ENCODE results near the gene PAX8.
A peak's percentile ranks its signal among the peaks of the same experiment; 100 is the strongest.
"Not testable (repeated sequence)": the region's sequence is repeated elsewhere in the genome, so short reads cannot be mapped to it uniquely, and the experiment has no call there.

The PAX8 gene

DNA sequence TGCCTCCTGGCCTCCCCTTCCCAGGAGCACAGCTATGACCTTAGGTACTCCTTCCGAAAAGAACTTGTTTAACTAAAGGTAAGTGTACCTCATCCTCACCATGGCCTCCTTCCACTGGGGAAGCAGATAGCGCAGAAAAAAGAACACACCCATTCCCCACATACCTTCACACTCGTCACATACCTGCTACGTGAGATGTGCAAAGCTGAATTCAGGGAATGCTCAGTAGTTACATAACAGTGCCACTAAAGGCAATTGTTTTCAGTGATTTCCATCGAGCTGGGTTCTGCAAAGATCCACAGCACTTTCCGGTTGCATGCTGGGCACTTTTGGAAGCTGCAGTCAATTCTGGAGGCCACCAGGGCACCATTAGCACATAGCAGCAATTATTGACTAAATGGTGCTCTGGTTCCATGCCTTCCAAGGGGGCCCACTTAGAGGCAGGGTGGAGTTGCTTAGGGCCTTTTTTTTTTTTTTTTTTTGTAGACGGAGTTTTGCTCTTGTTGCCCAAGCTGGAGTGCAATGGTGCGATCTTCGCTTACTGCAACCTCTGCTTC, 41.0 kb downstream of the PAX8 start:
- in situ Hi-C loops (cut with MboI; ENCODE audit: low sequenced_read_pairs, unreplicated experiment): no loop called here
- DNase-seq (ENCODE audit: low spot score): no peak
- no peak for TF ChIP-seq CTCF (IDR thresholded peaks at IDR 0.05; ENCODE audit: borderline replicate concordance, control extremely low read depth, extremely low read depth, insufficient read depth, missing control alignments)

- no peak for TF ChIP-seq CTCF (IDR thresholded peaks at IDR 0.05; ENCODE audit: borderline replicate concordance, control extremely low read depth, extremely low read depth, insufficient read depth, missing control alignments)
- in situ Hi-C loops (cut with MboI; ENCODE audit: low sequenced_read_pairs, unreplicated experiment): no loop called here
- DNase-seq (ENCODE audit: low spot score): no peak
Measured at GRCh38 chr2:113236367-113237159, 42.2 kb downstream of the PAX8 start.

GRCh38 chr2:113235347-113236226, 43.1 kb downstream of the PAX8 start:
- in situ Hi-C loops (cut with MboI; ENCODE audit: low sequenced_read_pairs, unreplicated experiment): not testable (repeated sequence)
- peak; percentile 73 for DNase-seq (ENCODE audit: low spot score)

- in situ Hi-C loops (cut with MboI; ENCODE audit: low sequenced_read_pairs, unreplicated experiment): no loop called here
- no peak for DNase-seq (ENCODE audit: low spot score)
- TF ChIP-seq CTCF (IDR thresholded peaks at IDR 0.05; ENCODE audit: borderline replicate concordance, control extremely low read depth, extremely low read depth, insufficient read depth, missing control alignments): no peak
Measured at GRCh38 chr2:113234721-113235346, 43.9 kb downstream of the PAX8 start.

DNA sequence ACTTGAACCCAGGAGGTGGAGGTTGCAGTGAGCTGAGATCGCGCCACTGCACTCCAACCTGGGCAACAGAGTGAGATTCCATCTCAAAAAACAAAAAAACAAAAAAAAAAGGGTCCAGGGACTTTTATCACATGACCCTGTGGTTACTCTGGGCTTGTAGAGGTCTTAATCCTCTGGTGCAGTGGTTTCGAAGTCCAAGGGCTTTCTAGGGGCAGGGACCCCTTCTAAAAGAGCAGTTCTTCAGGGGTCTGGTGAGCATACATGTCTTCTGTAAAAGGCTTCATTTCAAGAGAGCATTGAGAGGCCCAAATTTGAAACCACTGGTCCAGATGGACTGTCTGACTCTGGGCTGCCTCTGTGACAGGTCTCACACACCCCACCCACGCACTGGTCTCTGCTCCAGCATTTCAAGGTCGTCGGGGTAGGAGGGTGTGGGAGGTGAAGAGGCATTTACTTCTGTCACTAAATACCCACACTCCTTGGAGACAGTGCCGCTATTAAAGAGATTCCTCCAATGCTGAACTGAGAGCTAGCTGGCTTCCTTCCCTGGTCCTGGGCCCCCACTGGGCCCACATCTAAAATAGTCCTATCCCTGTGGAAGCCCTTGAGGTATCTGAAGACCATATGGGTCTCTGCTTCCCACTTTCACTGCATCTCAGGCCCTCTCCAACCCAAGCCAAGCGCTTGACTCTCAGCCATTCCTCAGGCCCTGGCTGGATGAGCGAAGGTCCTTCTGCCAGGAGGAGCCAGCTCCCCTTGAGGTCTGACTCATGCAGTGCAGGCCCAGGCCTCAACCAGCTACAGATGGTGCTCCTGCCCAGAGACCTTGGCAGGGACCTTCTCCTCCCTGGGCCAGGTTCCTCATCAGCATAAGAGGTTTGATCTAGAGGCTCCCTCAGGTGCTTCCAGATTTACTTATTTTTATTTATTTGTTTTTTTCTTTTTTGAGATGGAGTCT, 44.8 kb downstream of the PAX8 start:
- no peak for TF ChIP-seq CTCF (IDR thresholded peaks at IDR 0.05; ENCODE audit: borderline replicate concordance, control extremely low read depth, extremely low read depth, insufficient read depth, missing control alignments)
- in situ Hi-C loops (cut with MboI; ENCODE audit: low sequenced_read_pairs, unreplicated experiment): no loop called here
- no peak for DNase-seq (ENCODE audit: low spot score)

GRCh38 chr2:113232740-113233139, 46.0 kb downstream of the PAX8 start:
- no peak for TF ChIP-seq CTCF (IDR thresholded peaks at IDR 0.05; ENCODE audit: borderline replicate concordance, control extremely low read depth, extremely low read depth, insufficient read depth, missing control alignments)
- in situ Hi-C loops (cut with MboI; ENCODE audit: low sequenced_read_pairs, unreplicated experiment): no loop called here
- no peak for DNase-seq (ENCODE audit: low spot score)

Data from GM13976 (cell line).